HEK293T (cell line): ENCODE results near the gene NUP58.

Experiments used
- CTCF ChIA-PET: fragments of 350-600 bp; formaldehyde crosslinking; extraction: SDS; loops from one replicate; lab custom pipeline; 2021; ENCODE audit warnings: antibody characterized with exemption, inconsistent platforms; lab: Yijun Ruan, JAX
- POLR2A ChIA-PET: fragments of 350-600 bp; formaldehyde crosslinking; extraction: SDS; loops from one replicate; lab custom pipeline; 2020; ENCODE audit warnings: antibody characterized with exemption, inconsistent platforms; lab: Yijun Ruan, JAX
- DNase-seq: peaks from one replicate; pipeline ENCODE4 v3.0.0; 2012; ENCODE audit warnings: mixed read lengths; ENCODE audit errors: extremely low spot score
- ARNT ChIP-seq: fragments of 450-650 bp; IDR thresholded peaks from 2 replicates; pipeline ENCODE4 v1.6.1; 2017; ENCODE audit warnings: mild to moderate bottlenecking
- BHLHE40 ChIP-seq: fragments of 450-650 bp; IDR thresholded peaks from 2 replicates; pipeline ENCODE4 v1.6.1; 2016; ENCODE audit warnings: mild to moderate bottlenecking, moderate library complexity, borderline replicate concordance
- CTBP1 ChIP-seq: fragments of 450-650 bp; IDR thresholded peaks from 2 replicates; pipeline ENCODE4 v1.6.1; 2016; ENCODE audit warnings: borderline replicate concordance
- ELF4 ChIP-seq: fragments of 450-650 bp; IDR thresholded peaks from 2 replicates; pipeline ENCODE4 v1.6.1; 2017; ENCODE audit warnings: antibody characterized with exemption
- FOXA1 ChIP-seq: fragments of 450-650 bp; IDR thresholded peaks from 2 replicates; pipeline ENCODE4 v1.6.1; 2016; ENCODE audit warnings: mild to moderate bottlenecking
- FOXK2 ChIP-seq: fragments of 450-650 bp; IDR thresholded peaks from 2 replicates; pipeline ENCODE4 v1.6.1; 2016; ENCODE audit warnings: mild to moderate bottlenecking
- FOXM1 ChIP-seq: fragments of 450-650 bp; IDR thresholded peaks from 2 replicates; pipeline ENCODE4 v1.6.1; 2017; ENCODE audit warnings: mild to moderate bottlenecking, borderline replicate concordance
- HDGF ChIP-seq: fragments of 450-650 bp; IDR thresholded peaks from 2 replicates; pipeline ENCODE4 v1.6.1; 2017; ENCODE audit warnings: antibody characterized with exemption, borderline replicate concordance
- L3MBTL2 ChIP-seq: fragments of 450-650 bp; conservative IDR thresholded peaks from 2 replicates; pipeline ENCODE4 v1.6.1; 2016; ENCODE audit warnings: mild to moderate bottlenecking
- LEF1 ChIP-seq: fragments of 450-650 bp; IDR thresholded peaks from 2 replicates; pipeline ENCODE4 v1.6.1; 2017; ENCODE audit warnings: mild to moderate bottlenecking, borderline replicate concordance
- NFRKB ChIP-seq: fragments of 450-650 bp; IDR thresholded peaks from 2 replicates; pipeline ENCODE4 v1.6.1; 2016; ENCODE audit warnings: mild to moderate bottlenecking, moderate library complexity
- PKNOX1 ChIP-seq: fragments of 450-650 bp; IDR thresholded peaks from 2 replicates; pipeline ENCODE4 v1.6.1; 2016
- SP1 ChIP-seq: fragments of 450-650 bp; IDR thresholded peaks from 2 replicates; pipeline ENCODE4 v1.6.1; 2017
- SUZ12 ChIP-seq: fragments of 450-650 bp; IDR thresholded peaks from 2 replicates; pipeline ENCODE4 v1.6.1; 2016; ENCODE audit warnings: mild to moderate bottlenecking
- TARDBP ChIP-seq: fragments of 450-650 bp; IDR thresholded peaks from 2 replicates; pipeline ENCODE4 v1.6.1; 2016
- ZNF384 ChIP-seq: fragments of 450-650 bp; IDR thresholded peaks from 2 replicates; pipeline ENCODE4 v1.6.1; 2016

NUP58 gene

GRCh38 chr13:25375727-25376358 lies 74.4 kb downstream of the NUP58 start:
- TF ChIP-seq ZNF384 (no peak), BHLHE40 (no peak), SUZ12 (no peak)
- DNase-seq: peak; percentile 48
- CTCF ChIA-PET: interaction anchor here (0.6 to 3.0 kb wide), 5 partner anchors 11 to 763 kb away, joined by 3 to 11 read pairs (median 3); no protein-coding TSS in a partner anchor

GRCh38 chr13:25377244-25377962 lies 76.0 kb downstream of the NUP58 start:
- ChIA-PET POLR2A (interaction anchor here (0.9 kb wide), 1 partner anchor 14 kb away, joined by 3 read pairs; no protein-coding TSS in a partner anchor), CTCF (interaction anchor here (3.0 kb wide), 1 partner anchor 14 kb away, joined by 11 read pairs; no protein-coding TSS in a partner anchor)
- DNase-seq: no peak
- TF ChIP-seq BHLHE40: no peak
- TF ChIP-seq PKNOX1: no peak
- no peak for TF ChIP-seq FOXK2
- TF ChIP-seq TARDBP: no peak
- TF ChIP-seq L3MBTL2: no peak
- no peak for TF ChIP-seq HDGF
- TF ChIP-seq CTBP1: no peak
- TF ChIP-seq FOXA1: no peak

More at GRCh38 chr13:25375727-25376358, 74.4 kb downstream of the NUP58 start:
- POLR2A ChIA-PET: no interaction called here

- CTCF ChIA-PET: no interaction called here
- POLR2A ChIA-PET: no interaction called here
- no peak for DNase-seq
- TF ChIP-seq TARDBP: no peak
- no peak for TF ChIP-seq SP1
- TF ChIP-seq LEF1: no peak
- no peak for TF ChIP-seq FOXK2
- no peak for TF ChIP-seq HDGF
- no peak for TF ChIP-seq FOXA1
- no peak for TF ChIP-seq ARNT
- TF ChIP-seq NFRKB: no peak
- no peak for TF ChIP-seq FOXM1
- no peak for TF ChIP-seq PKNOX1
- TF ChIP-seq CTBP1: no peak
- TF ChIP-seq SUZ12: no peak
- no peak for TF ChIP-seq L3MBTL2
- no peak for TF ChIP-seq BHLHE40
- no peak for TF ChIP-seq ZNF384
Observed at GRCh38 chr13:25378528-25378927, 77.1 kb downstream of the NUP58 start.

GRCh38 chr13:25379011-25379410 lies 77.6 kb downstream of the NUP58 start:
- POLR2A ChIA-PET: no interaction called here
- CTCF ChIA-PET: no interaction called here
- DNase-seq: no peak

GRCh38 chr13:25380082-25380481 lies 78.7 kb downstream of the NUP58 start:
- TF ChIP-seq L3MBTL2 (no peak), FOXA1 (no peak), NFRKB (no peak), ELF4 (no peak), BHLHE40 (no peak), SP1 (no peak), ARNT (no peak), HDGF (no peak), TARDBP (no peak)
- no peak for DNase-seq
- POLR2A ChIA-PET: no interaction called here
- CTCF ChIA-PET: interaction anchor here (1.2 kb wide), 1 partner anchor 11 kb away, joined by 5 read pairs; no protein-coding TSS in a partner anchor

More at GRCh38 chr13:25379011-25379410, 77.6 kb downstream of the NUP58 start:
- TF ChIP-seq FOXM1 (no peak), LEF1 (no peak), CTBP1 (no peak), ZNF384 (no peak), BHLHE40 (no peak), SUZ12 (no peak), FOXK2 (no peak), FOXA1 (no peak), PKNOX1 (no peak), NFRKB (no peak), TARDBP (no peak), L3MBTL2 (no peak), SP1 (no peak), HDGF (no peak)

GRCh38 chr13:25380741-25381324 lies 79.4 kb downstream of the NUP58 start:
- ChIA-PET CTCF (interaction anchor here (1.2 kb wide), 1 partner anchor 11 kb away, joined by 5 read pairs; no protein-coding TSS in a partner anchor), POLR2A (no interaction called here)

More at GRCh38 chr13:25380741-25381324, 79.4 kb downstream of the NUP58 start:
- TF ChIP-seq FOXA1 (no peak), BHLHE40 (no peak), L3MBTL2 (no peak), ZNF384 (no peak), ARNT (no peak), SP1 (no peak), NFRKB (no peak), SUZ12 (no peak), HDGF (no peak), FOXM1 (no peak), LEF1 (no peak), CTBP1 (no peak), FOXK2 (no peak), PKNOX1 (no peak), ELF4 (no peak), TARDBP (no peak)
- DNase-seq: no peak
